ENCODE measurements around the gene KCNJ6. TPM values are rescaled to one million over a fixed set of nuclear protein-coding genes. Genes with fewer than 3 reads are reported as not detected.
"Not testable (repeated sequence)": the region's sequence is repeated elsewhere in the genome, so short reads cannot be mapped to it uniquely, and the experiment has no call there.

Gene KCNJ6
- total RNA-seq, 1 experiment from 2014 or later: not detected

DNA sequence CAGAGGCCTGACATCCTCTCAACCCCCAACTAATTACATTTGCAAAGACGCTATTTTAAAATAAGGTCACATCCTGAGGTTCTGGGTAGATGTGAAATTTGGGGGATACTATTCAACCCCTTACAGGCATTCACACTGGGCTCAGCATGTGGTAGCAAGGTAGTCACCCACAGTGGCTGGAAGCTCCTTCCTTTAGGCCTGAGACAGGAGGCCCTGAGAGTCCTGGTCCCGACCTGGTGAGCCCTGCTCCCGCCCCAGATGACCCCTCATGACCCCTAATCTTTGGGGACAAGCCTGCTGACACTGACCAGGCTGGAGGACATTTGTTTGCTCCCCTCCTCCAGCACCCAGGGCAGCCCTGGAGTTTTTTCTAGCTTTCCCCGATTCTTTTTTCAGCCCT is 323.8 kb downstream of the KCNJ6 start:
- Histone ChIP-seq H3K4me2 (ENCODE audit: low read length) (no peak overlapping the region), H4K20me1 (ENCODE audit: insufficient read depth) (no peaks in the 10 kb centered on the region), H3K9ac (ENCODE audit: low read length) (no peak overlapping the region), H3K27me3 (ENCODE audit: insufficient read depth, low read length) (no peaks in the 10 kb centered on the region), H3K27ac (ENCODE audit: low read depth, low read length) (no peak overlapping the region), H3K9me3 (ENCODE audit: control insufficient read depth in 1 of 2, insufficient read depth in 1 of 2, low read depth in 1 of 2, low read length in 2 of 2) (no peaks in the 10 kb centered on the region), H3K79me2 (ENCODE audit: insufficient read depth, low read length) (no peaks in the 10 kb centered on the region), H3K36me3 (ENCODE audit: control insufficient read depth in 1 of 2, insufficient read depth in 2 of 2, low read length in 2 of 2) (no peaks in the 10 kb centered on the region), H3K9me2 (ENCODE audit: insufficient read depth) (no peaks in the 10 kb centered on the region), H2AFZ (ENCODE audit: low read depth, low read length, poor library complexity, severe bottlenecking) (no peak overlapping the region), H3K4me1 (ENCODE audit: control insufficient read depth in 1 of 2, insufficient read depth in 2 of 2, low read length in 2 of 2) (no peaks in the 10 kb centered on the region), H3K4me3 (replicated peaks in 1 of 2; ENCODE audit: low read depth in 1 of 2, low read length in 2 of 2) (no peak overlapping the region)
- RAD21 ChIA-PET (ENCODE audit: low non-redundant PET in 1 of 2, low total read pairs in 2 of 2, uncharacterized antibody in 2 of 2, unreplicated experiment in 2 of 2): no interaction called here
- no TSS peak for BruUV-seq (replicated peaks)
- intact Hi-C loops (cut with micrococcal nuclease): no loop called here
- DNase-seq (ENCODE audit: low read depth, low spot score) (no peak), ATAC-seq (no peak)
- CTCF ChIA-PET: no interaction called here
- no peak for TF ChIP-seq TCF7L2 (IDR thresholded peaks at IDR 0.05; ENCODE audit: borderline replicate concordance, extremely low read depth, insufficient read depth, insufficient read length)
- POLR2A ChIA-PET: no interaction called here

DNA sequence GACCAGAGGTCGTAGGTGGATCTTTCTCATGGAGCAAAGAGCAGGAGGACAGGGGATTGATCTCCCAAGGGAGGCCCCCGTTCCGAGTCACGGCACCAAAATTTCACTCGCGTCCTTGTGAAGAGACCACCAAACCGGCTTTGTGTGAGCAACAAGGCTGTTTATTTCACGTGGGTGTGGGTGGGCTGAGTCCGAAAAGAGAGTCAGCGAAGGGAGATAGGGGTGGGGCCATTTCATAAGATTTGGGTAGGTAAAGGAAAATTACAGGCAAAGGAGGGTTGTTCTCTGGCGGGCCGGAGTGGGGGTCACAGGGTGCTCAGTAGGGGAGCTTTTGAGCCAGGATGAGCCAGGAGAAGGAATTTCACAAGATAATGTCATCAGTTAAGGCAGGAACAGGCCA is 324.3 kb downstream of the KCNJ6 start:
- H3K36me3 ChIP-seq (ENCODE audit: control insufficient read depth in 1 of 2, insufficient read depth in 2 of 2, low read length in 2 of 2); H3K4me3 ChIP-seq (replicated peaks in 1 of 2; ENCODE audit: low read depth in 1 of 2, low read length in 2 of 2); POLR2A ChIA-PET; H3K27me3 ChIP-seq (ENCODE audit: insufficient read depth, low read length); H3K9ac ChIP-seq (ENCODE audit: low read length); intact Hi-C loops (cut with micrococcal nuclease); H3K27ac ChIP-seq (ENCODE audit: low read depth, low read length); H3K4me1 ChIP-seq (ENCODE audit: control insufficient read depth in 1 of 2, insufficient read depth in 2 of 2, low read length in 2 of 2); H3K9me2 ChIP-seq (ENCODE audit: insufficient read depth); H3K4me2 ChIP-seq (ENCODE audit: low read length); H4K20me1 ChIP-seq (ENCODE audit: insufficient read depth); ATAC-seq; H2AFZ ChIP-seq (ENCODE audit: low read depth, low read length, poor library complexity, severe bottlenecking); H3K79me2 ChIP-seq (ENCODE audit: insufficient read depth, low read length); CTCF ChIA-PET; RAD21 ChIA-PET (ENCODE audit: low non-redundant PET in 1 of 2, low total read pairs in 2 of 2, uncharacterized antibody in 2 of 2, unreplicated experiment in 2 of 2); DNase-seq (ENCODE audit: low read depth, low spot score); H3K9me3 ChIP-seq (ENCODE audit: control insufficient read depth in 1 of 2, insufficient read depth in 1 of 2, low read depth in 1 of 2, low read length in 2 of 2); BruUV-seq (replicated peaks): not testable (repeated sequence)

DNA sequence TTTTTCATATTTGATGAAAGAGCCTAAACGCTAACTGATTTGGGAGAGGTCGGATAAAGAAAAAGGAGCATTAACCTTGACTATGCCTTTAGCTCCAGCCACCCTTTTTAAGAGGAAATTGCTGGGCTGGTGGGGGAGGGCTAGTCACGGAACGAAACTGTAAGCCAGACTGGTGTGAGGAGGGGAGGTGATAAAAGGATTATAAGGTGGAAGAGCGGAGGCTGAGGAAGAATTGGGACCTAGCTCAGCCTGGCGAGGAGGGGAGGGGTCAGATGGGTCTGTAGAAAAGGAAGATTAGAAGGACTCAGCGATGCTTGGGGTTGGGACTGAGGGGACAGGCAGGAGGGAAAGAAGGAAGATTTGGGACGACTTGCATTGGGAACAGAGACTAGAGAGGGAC is 325.4 kb downstream of the KCNJ6 start:
- ATAC-seq; H3K27me3 ChIP-seq (ENCODE audit: insufficient read depth, low read length); DNase-seq (ENCODE audit: low read depth, low spot score); H4K20me1 ChIP-seq (ENCODE audit: insufficient read depth); H3K27ac ChIP-seq (ENCODE audit: low read depth, low read length); H3K9me2 ChIP-seq (ENCODE audit: insufficient read depth); H3K9ac ChIP-seq (ENCODE audit: low read length); H3K9me3 ChIP-seq (ENCODE audit: control insufficient read depth in 1 of 2, insufficient read depth in 1 of 2, low read depth in 1 of 2, low read length in 2 of 2); intact Hi-C loops (cut with micrococcal nuclease); RAD21 ChIA-PET (ENCODE audit: low non-redundant PET in 1 of 2, low total read pairs in 2 of 2, uncharacterized antibody in 2 of 2, unreplicated experiment in 2 of 2); H3K36me3 ChIP-seq (ENCODE audit: control insufficient read depth in 1 of 2, insufficient read depth in 2 of 2, low read length in 2 of 2); CTCF ChIA-PET; H3K4me3 ChIP-seq (replicated peaks in 1 of 2; ENCODE audit: low read depth in 1 of 2, low read length in 2 of 2); BruUV-seq (replicated peaks); H3K4me2 ChIP-seq (ENCODE audit: low read length); POLR2A ChIA-PET; H2AFZ ChIP-seq (ENCODE audit: low read depth, low read length, poor library complexity, severe bottlenecking); H3K79me2 ChIP-seq (ENCODE audit: insufficient read depth, low read length); H3K4me1 ChIP-seq (ENCODE audit: control insufficient read depth in 1 of 2, insufficient read depth in 2 of 2, low read length in 2 of 2): not testable (repeated sequence)

DNA sequence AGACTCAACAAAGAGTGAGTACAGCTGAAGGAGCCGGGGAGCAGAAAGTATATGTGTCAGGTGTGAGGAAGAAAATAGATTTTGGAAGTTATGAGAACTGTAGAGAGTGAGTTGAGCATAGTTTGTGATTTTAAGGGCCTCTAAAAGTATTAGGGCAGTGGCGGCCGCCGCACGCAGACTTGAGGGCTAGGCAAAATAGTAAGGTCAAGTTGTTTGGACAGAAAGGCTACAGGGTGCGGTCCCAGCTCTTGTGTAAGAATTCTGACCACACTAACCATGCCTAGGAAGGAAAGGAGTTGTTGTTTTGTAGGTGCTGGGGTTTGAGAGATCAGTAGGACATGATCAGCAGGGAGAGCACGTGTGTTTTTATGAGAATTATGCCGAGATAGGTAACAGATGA is 327.6 kb downstream of the KCNJ6 start:
- POLR2A ChIA-PET; H2AFZ ChIP-seq (ENCODE audit: low read depth, low read length, poor library complexity, severe bottlenecking); BruUV-seq (replicated peaks); H3K4me2 ChIP-seq (ENCODE audit: low read length); H3K9me3 ChIP-seq (ENCODE audit: control insufficient read depth in 1 of 2, insufficient read depth in 1 of 2, low read depth in 1 of 2, low read length in 2 of 2); H3K27me3 ChIP-seq (ENCODE audit: insufficient read depth, low read length); H3K9me2 ChIP-seq (ENCODE audit: insufficient read depth); DNase-seq (ENCODE audit: low read depth, low spot score); H3K9ac ChIP-seq (ENCODE audit: low read length); H3K36me3 ChIP-seq (ENCODE audit: control insufficient read depth in 1 of 2, insufficient read depth in 2 of 2, low read length in 2 of 2); H3K79me2 ChIP-seq (ENCODE audit: insufficient read depth, low read length); H3K4me3 ChIP-seq (replicated peaks in 1 of 2; ENCODE audit: low read depth in 1 of 2, low read length in 2 of 2); ATAC-seq; CTCF ChIA-PET; RAD21 ChIA-PET (ENCODE audit: low non-redundant PET in 1 of 2, low total read pairs in 2 of 2, uncharacterized antibody in 2 of 2, unreplicated experiment in 2 of 2); H3K27ac ChIP-seq (ENCODE audit: low read depth, low read length); H3K4me1 ChIP-seq (ENCODE audit: control insufficient read depth in 1 of 2, insufficient read depth in 2 of 2, low read length in 2 of 2); H4K20me1 ChIP-seq (ENCODE audit: insufficient read depth): not testable (repeated sequence)
- intact Hi-C loops (cut with micrococcal nuclease): loop anchor here (10.0 kb wide), 1 partner anchor 424 kb away; no protein-coding TSS in a partner anchor

Data from HCT116 (cell line).